Stromal cell of bone marrow (primary cell): ENCODE data around the gene RHOC.

Experiments used
- DNase-seq: peaks from one replicate; pipeline ENCODE4 v3.0.0-alpha.2; 2012; ENCODE audit warnings: low read depth

The RHOC gene

GRCh38 chr1:112717263-112717873, 10.4 kb upstream of the RHOC start:
- no peak for DNase-seq

- DNase-seq = peak; percentile 76
These were observed 9.3 kb upstream of the RHOC start for GRCh38 chr1:112716133-112716720.

GRCh38 chr1:112715264-112716053, 8.5 kb upstream of the RHOC start, which contains the start of gene PPM1J:
PPM1J (minus strand) TSS chr1:112715332; CDS start chr1:112715301, 31 bp downstream.
- DNase-seq = peak; percentile 86

GRCh38 chr1:112714313-112715263, 7.7 kb upstream of the RHOC start:
- no peak for DNase-seq

- no peak for DNase-seq
These were observed 6.8 kb upstream of the RHOC start for GRCh38 chr1:112713466-112714312.

GRCh38 chr1:112712701-112713128, 5.8 kb upstream of the RHOC start:
- DNase-seq = no peak

GRCh38 chr1:112712191-112712590, 5.3 kb upstream of the RHOC start:
- no peak for DNase-seq

- DNase-seq = no peak
These were observed 4.7 kb upstream of the RHOC start for GRCh38 chr1:112711670-112712069.

GRCh38 chr1:112711041-112711440, 4.1 kb upstream of the RHOC start:
- DNase-seq = no peak

- no peak for DNase-seq
These were observed 3.7 kb upstream of the RHOC start for GRCh38 chr1:112710586-112710985.

- no peak for DNase-seq
These were observed 3.2 kb upstream of the RHOC start for GRCh38 chr1:112710159-112710558.

- no peak for DNase-seq
These were observed 1.6 kb upstream of the RHOC start for GRCh38 chr1:112708489-112708888.

GRCh38 chr1:112708002-112708448, 1.1 kb upstream of the RHOC start:
- DNase-seq = no peak

GRCh38 chr1:112707221-112708001, 484 bp upstream of the RHOC start:
- DNase-seq = peak; percentile 72

- DNase-seq = peak; percentile 90
These were observed 1.8 kb downstream of the RHOC start for GRCh38 chr1:112704934-112705627.

- DNase-seq = no peak
These were observed 2.5 kb downstream of the RHOC start for GRCh38 chr1:112704391-112704933.

- DNase-seq = no peak
These were observed 3.2 kb downstream of the RHOC start for GRCh38 chr1:112703706-112704105.

GRCh38 chr1:112702420-112703261, 4.3 kb downstream of the RHOC start:
- DNase-seq = no peak
